ENCODE measurements around the gene RPP25. TPM values are rescaled to one million over a fixed set of nuclear protein-coding genes. Genes with fewer than 3 reads are reported as not detected.

RPP25 gene
- total and polyA plus RNA-seq, 4 donors: 2.2 to 3.3 (median 2.3) TPM

DNA sequence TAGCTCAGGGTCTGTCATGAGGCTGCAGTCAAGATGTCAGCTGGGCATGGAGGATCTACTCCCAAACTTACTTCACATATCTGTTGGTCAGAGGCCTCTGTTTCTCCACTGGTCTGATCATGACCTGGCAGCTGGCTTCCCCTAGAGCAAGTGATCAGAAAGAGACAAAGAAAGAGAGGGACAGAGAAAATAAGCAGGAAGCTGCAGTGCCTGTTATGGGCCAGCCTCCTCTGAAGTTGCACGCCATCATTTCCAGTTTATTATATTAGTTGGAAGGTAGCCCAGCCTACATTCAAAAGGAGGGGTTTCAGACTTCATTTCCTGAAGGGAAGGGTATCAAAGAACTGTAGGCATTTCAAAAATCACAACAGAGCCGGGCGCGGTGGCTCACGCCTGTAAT lies 5.0 kb upstream of the RPP25 start:
- Histone ChIP-seq H3K4me1 (ENCODE audit: control insufficient read depth in 4 of 4, insufficient read depth in 4 of 4, low read length in 3 of 4) (peaks cover 11 to 18% (median 14%) of the 10 kb centered on the region in 4 donors), H3K36me3 (ENCODE audit: control insufficient read depth in 4 of 4, insufficient read depth in 3 of 4, low read depth in 1 of 4, low read length in 3 of 4) (no peaks in the 10 kb centered on the region), H3K27ac (ENCODE audit: low read depth in 1 of 2, low read length in 2 of 2) (no peak overlapping the region), H3K27me3 (ENCODE audit: control insufficient read depth in 4 of 4, insufficient read depth in 4 of 4, low read length in 3 of 4) (peaks cover 0 to 11% (median 3%) of the 10 kb centered on the region in 4 donors), H3K9ac (ENCODE audit: low read depth in 1 of 2, low read length in 2 of 2) (no peak overlapping the region), H3K4me3 (ENCODE audit: low read depth in 1 of 3, low read length in 3 of 3) (no peak overlapping the region), H3K9me3 (ENCODE audit: control insufficient read depth in 4 of 4, low read length in 3 of 4) (no peaks in the 10 kb centered on the region)
- WGBS: 71% methylated on average over 5 of the region's 5 CpGs
- TF ChIP-seq, protein P1, sequence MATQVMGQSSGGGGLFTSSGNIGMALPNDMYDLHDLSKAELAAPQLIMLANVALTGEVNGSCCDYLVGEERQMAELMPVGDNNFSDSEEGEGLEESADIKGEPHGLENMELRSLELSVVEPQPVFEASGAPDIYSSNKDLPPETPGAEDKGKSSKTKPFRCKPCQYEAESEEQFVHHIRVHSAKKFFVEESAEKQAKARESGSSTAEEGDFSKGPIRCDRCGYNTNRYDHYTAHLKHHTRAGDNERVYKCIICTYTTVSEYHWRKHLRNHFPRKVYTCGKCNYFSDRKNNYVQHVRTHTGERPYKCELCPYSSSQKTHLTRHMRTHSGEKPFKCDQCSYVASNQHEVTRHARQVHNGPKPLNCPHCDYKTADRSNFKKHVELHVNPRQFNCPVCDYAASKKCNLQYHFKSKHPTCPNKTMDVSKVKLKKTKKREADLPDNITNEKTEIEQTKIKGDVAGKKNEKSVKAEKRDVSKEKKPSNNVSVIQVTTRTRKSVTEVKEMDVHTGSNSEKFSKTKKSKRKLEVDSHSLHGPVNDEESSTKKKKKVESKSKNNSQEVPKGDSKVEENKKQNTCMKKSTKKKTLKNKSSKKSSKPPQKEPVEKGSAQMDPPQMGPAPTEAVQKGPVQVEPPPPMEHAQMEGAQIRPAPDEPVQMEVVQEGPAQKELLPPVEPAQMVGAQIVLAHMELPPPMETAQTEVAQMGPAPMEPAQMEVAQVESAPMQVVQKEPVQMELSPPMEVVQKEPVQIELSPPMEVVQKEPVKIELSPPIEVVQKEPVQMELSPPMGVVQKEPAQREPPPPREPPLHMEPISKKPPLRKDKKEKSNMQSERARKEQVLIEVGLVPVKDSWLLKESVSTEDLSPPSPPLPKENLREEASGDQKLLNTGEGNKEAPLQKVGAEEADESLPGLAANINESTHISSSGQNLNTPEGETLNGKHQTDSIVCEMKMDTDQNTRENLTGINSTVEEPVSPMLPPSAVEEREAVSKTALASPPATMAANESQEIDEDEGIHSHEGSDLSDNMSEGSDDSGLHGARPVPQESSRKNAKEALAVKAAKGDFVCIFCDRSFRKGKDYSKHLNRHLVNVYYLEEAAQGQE (IDR thresholded peaks at IDR 0.05): no peak
- no peak for TF ChIP-seq YY1 (IDR thresholded peaks at IDR 0.05)
- TF ChIP-seq ZBTB33 (IDR thresholded peaks at IDR 0.05): no peak
- no peak for TF ChIP-seq MAX (IDR thresholded peaks at IDR 0.05)
- no peak for TF ChIP-seq NR2F2 (IDR thresholded peaks at IDR 0.05)
- no peak for TF ChIP-seq HNF4G (IDR thresholded peaks at IDR 0.05)
- TF ChIP-seq, protein P2, sequence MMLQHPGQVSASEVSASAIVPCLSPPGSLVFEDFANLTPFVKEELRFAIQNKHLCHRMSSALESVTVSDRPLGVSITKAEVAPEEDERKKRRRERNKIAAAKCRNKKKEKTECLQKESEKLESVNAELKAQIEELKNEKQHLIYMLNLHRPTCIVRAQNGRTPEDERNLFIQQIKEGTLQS (IDR thresholded peaks at IDR 0.05): no peak
- no peak for TF ChIP-seq FOXA2 (IDR thresholded peaks at IDR 0.05)
- no peak for TF ChIP-seq GABPA (IDR thresholded peaks at IDR 0.05 in 1 of 2, conservative IDR thresholded peaks at IDR 0.05 in 1 of 2)
- no peak for TF ChIP-seq EGR1 (IDR thresholded peaks at IDR 0.05; ENCODE audit: low read depth in 2 of 2)
- DNase-seq (ENCODE audit: low spot score): no peak

- no peak for TF ChIP-seq HNF4G (IDR thresholded peaks at IDR 0.05)
- no peak for TF ChIP-seq CTCF (IDR thresholded peaks at IDR 0.05; ENCODE audit: low read depth, low read length, missing input control)
- TF ChIP-seq RAD21 (IDR thresholded peaks at IDR 0.05): no peak
- no peak for DNase-seq (ENCODE audit: low spot score)
- H3K27me3 ChIP-seq (ENCODE audit: control insufficient read depth in 4 of 4, insufficient read depth in 4 of 4, low read length in 3 of 4): peaks cover 0 to 11% (median 3%) of the 10 kb centered on the region in 4 donors
- no peak overlapping the region for H3K9ac ChIP-seq (ENCODE audit: low read depth in 1 of 2, low read length in 2 of 2)
- no peak overlapping the region for H3K27ac ChIP-seq (ENCODE audit: low read depth in 1 of 2, low read length in 2 of 2)
- H3K36me3 ChIP-seq (ENCODE audit: control insufficient read depth in 4 of 4, insufficient read depth in 3 of 4, low read depth in 1 of 4, low read length in 3 of 4): no peaks in the 10 kb centered on the region
- H3K4me3 ChIP-seq (ENCODE audit: low read depth in 1 of 3, low read length in 3 of 3): no peak overlapping the region
- H3K4me1 ChIP-seq (ENCODE audit: control insufficient read depth in 4 of 4, insufficient read depth in 4 of 4, low read length in 3 of 4): peaks cover 15 to 22% (median 18%) of the 10 kb centered on the region in 4 donors
- H3K9me3 ChIP-seq (ENCODE audit: control insufficient read depth in 4 of 4, low read length in 3 of 4): no peaks in the 10 kb centered on the region
- 53% methylated on average over 3 of the region's 3 CpGs for WGBS
These were observed 4.5 kb upstream of the RPP25 start for GRCh38 chr15:74960995-74961588.

All from liver (tissue), 9 donors.